ENCODE data around the gene DIP2B.
A peak's percentile ranks its signal among the peaks of the same experiment; 100 is the strongest.

DIP2B gene

GRCh38 chr12:50615145-50615906 is 110.5 kb downstream of the DIP2B start:
- no peak for DNase-seq

GRCh38 chr12:50615907-50616296 is 111.1 kb downstream of the DIP2B start:
- DNase-seq = no peak

GRCh38 chr12:50617657-50618056 is 112.9 kb downstream of the DIP2B start:
- DNase-seq = no peak

GRCh38 chr12:50618864-50619609 is 114.3 kb downstream of the DIP2B start:
- DNase-seq = no peak

- no peak for DNase-seq
These were observed 114.8 kb downstream of the DIP2B start for GRCh38 chr12:50619610-50619958.

- DNase-seq = peak; percentile 5
These were observed 115.6 kb downstream of the DIP2B start for GRCh38 chr12:50620109-50620977.

- no peak for DNase-seq
These were observed 116.2 kb downstream of the DIP2B start for GRCh38 chr12:50620978-50621360.

- DNase-seq = no peak
These were observed 116.9 kb downstream of the DIP2B start for GRCh38 chr12:50621399-50622300.

- no peak for DNase-seq
These were observed 120.5 kb downstream of the DIP2B start for GRCh38 chr12:50625029-50625925.

GRCh38 chr12:50626026-50626425 is 121.2 kb downstream of the DIP2B start:
- DNase-seq = no peak

- DNase-seq = no peak
These were observed 122.7 kb downstream of the DIP2B start for GRCh38 chr12:50627491-50627890.

GRCh38 chr12:50628394-50628793 is 123.6 kb downstream of the DIP2B start:
- DNase-seq = no peak

- no peak for DNase-seq
These were observed 129.2 kb downstream of the DIP2B start for GRCh38 chr12:50633955-50634354.

- no peak for DNase-seq
These were observed 129.6 kb downstream of the DIP2B start for GRCh38 chr12:50634379-50634778.

- DNase-seq = no peak
These were observed 130.6 kb downstream of the DIP2B start for GRCh38 chr12:50635364-50635763.

- no peak for DNase-seq
These were observed 131.1 kb downstream of the DIP2B start for GRCh38 chr12:50635857-50636256.

GRCh38 chr12:50636505-50636904 is 131.7 kb downstream of the DIP2B start:
- no peak for DNase-seq

- DNase-seq = no peak
These were observed 133.2 kb downstream of the DIP2B start for GRCh38 chr12:50637870-50638481.

- no peak for DNase-seq
These were observed 133.7 kb downstream of the DIP2B start for GRCh38 chr12:50638482-50638880.

- no peak for DNase-seq
These were observed 134.9 kb downstream of the DIP2B start for GRCh38 chr12:50639721-50640120.
